Measurements from ENCODE around the gene TSR1.

DNA sequence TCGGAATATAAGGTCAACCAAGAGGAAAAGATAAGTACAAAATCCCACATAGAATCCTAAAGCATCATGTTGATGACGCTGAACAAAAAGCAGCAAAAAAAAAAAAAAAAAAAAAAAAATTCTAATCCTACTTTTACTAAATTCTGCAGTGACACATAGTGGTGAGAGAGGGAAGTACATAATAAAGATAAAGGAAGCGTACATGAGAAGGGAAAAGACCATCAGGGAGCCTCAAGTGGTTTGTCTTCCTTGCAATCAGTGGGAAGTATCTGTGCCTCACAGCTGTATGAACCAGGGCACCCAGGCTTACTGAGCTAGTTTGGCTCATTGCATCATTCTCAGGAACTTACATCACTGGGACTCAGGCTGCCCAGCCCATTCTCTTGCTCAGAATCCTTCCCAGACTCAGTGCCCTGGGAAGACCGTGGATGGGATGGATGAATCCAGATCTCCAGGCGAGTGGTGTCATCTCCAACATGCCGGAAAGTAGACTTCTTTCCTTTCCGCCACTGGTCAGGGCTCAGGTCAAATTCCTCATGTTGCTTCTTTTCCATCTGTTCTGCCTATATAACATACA is 53.9 kb downstream of the TSR1 start:
- TF ChIP-seq, protein P1, sequence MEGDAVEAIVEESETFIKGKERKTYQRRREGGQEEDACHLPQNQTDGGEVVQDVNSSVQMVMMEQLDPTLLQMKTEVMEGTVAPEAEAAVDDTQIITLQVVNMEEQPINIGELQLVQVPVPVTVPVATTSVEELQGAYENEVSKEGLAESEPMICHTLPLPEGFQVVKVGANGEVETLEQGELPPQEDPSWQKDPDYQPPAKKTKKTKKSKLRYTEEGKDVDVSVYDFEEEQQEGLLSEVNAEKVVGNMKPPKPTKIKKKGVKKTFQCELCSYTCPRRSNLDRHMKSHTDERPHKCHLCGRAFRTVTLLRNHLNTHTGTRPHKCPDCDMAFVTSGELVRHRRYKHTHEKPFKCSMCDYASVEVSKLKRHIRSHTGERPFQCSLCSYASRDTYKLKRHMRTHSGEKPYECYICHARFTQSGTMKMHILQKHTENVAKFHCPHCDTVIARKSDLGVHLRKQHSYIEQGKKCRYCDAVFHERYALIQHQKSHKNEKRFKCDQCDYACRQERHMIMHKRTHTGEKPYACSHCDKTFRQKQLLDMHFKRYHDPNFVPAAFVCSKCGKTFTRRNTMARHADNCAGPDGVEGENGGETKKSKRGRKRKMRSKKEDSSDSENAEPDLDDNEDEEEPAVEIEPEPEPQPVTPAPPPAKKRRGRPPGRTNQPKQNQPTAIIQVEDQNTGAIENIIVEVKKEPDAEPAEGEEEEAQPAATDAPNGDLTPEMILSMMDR (IDR thresholded peaks at IDR 0.05), result peak; percentile 71
- TF ChIP-seq POLR2AphosphoS5 (IDR thresholded peaks at IDR 0.05; ENCODE audit: low read depth, low read length) (no peak), TCF7L2 (IDR thresholded peaks at IDR 0.05; ENCODE audit: low read depth, low read length) (no peak), SIN3A (IDR thresholded peaks at IDR 0.05; ENCODE audit: borderline replicate concordance, insufficient read depth, low read depth, low read length) (no peak)
- TF ChIP-seq, protein P2, sequence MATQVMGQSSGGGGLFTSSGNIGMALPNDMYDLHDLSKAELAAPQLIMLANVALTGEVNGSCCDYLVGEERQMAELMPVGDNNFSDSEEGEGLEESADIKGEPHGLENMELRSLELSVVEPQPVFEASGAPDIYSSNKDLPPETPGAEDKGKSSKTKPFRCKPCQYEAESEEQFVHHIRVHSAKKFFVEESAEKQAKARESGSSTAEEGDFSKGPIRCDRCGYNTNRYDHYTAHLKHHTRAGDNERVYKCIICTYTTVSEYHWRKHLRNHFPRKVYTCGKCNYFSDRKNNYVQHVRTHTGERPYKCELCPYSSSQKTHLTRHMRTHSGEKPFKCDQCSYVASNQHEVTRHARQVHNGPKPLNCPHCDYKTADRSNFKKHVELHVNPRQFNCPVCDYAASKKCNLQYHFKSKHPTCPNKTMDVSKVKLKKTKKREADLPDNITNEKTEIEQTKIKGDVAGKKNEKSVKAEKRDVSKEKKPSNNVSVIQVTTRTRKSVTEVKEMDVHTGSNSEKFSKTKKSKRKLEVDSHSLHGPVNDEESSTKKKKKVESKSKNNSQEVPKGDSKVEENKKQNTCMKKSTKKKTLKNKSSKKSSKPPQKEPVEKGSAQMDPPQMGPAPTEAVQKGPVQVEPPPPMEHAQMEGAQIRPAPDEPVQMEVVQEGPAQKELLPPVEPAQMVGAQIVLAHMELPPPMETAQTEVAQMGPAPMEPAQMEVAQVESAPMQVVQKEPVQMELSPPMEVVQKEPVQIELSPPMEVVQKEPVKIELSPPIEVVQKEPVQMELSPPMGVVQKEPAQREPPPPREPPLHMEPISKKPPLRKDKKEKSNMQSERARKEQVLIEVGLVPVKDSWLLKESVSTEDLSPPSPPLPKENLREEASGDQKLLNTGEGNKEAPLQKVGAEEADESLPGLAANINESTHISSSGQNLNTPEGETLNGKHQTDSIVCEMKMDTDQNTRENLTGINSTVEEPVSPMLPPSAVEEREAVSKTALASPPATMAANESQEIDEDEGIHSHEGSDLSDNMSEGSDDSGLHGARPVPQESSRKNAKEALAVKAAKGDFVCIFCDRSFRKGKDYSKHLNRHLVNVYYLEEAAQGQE (IDR thresholded peaks at IDR 0.05; ENCODE audit: insufficient read depth in 1 of 2, low read depth in 2 of 2, low read length in 1 of 2), result no peak
